Endodermal cell (in vitro differentiated cells): ENCODE data around the gene SCIN. TPM values are rescaled to one million over a fixed set of nuclear protein-coding genes. Genes with fewer than 3 reads are reported as not detected.

ENCODE experiments used
- DNase-seq: peaks from one replicate; pipeline ENCODE4 v3.0.0-alpha.2; 2017
- H3K27ac ChIP-seq: 2 replicates; pipeline ENCODE4 v1.5.1; 2013; ENCODE audit warnings: mild to moderate bottlenecking, low read depth, low read length, moderate library complexity
- H3K27me3 ChIP-seq: 2 replicates; pipeline ENCODE4 v1.6.1; 2013; ENCODE audit warnings: mild to moderate bottlenecking, low read length, moderate library complexity; ENCODE audit not compliant: insufficient read depth, control insufficient read depth, poor library complexity, severe bottlenecking
- H3K36me3 ChIP-seq: 2 replicates; pipeline ENCODE4 v1.7.0; 2013; ENCODE audit warnings: mild to moderate bottlenecking, low read length, moderate library complexity; ENCODE audit not compliant: control insufficient read depth, insufficient read depth
- H3K4me1 ChIP-seq: one replicate; pipeline ENCODE4 v1.7.0; 2013; ENCODE audit warnings: low read length; ENCODE audit not compliant: control insufficient read depth, insufficient read depth
- H3K4me3 ChIP-seq: 2 replicates; pipeline ENCODE4 v1.5.1; 2013; ENCODE audit warnings: mild to moderate bottlenecking, low read length, moderate library complexity
- H3K9ac ChIP-seq: 2 replicates; pipeline ENCODE4 v1.6.1; 2013; ENCODE audit warnings: mild to moderate bottlenecking, low read length, moderate library complexity; ENCODE audit not compliant: poor library complexity, severe bottlenecking; ENCODE audit errors: extremely low read depth
- H3K9me3 ChIP-seq: 2 replicates; pipeline ENCODE4 v1.6.1; 2013; ENCODE audit warnings: mild to moderate bottlenecking, low read length, moderate library complexity; ENCODE audit not compliant: control insufficient read depth
- H3K27ac Mint-ChIP-seq: 2 replicates; pipeline ENCODE4 v1.8.0; 2020; ENCODE audit warnings: mixed read lengths
- H3K27me3 Mint-ChIP-seq: 2 replicates; pipeline ENCODE4 v1.8.0; 2021; ENCODE audit warnings: mild to moderate bottlenecking, mixed read lengths; ENCODE audit not compliant: insufficient read depth
- H3K36me3 Mint-ChIP-seq: 2 replicates; pipeline ENCODE4 v1.8.0; 2020; ENCODE audit warnings: low read depth, mixed read lengths
- H3K4me1 Mint-ChIP-seq: 2 replicates; pipeline ENCODE4 v1.8.0; 2020; ENCODE audit warnings: mixed read lengths
- H3K4me3 Mint-ChIP-seq: 2 replicates; pipeline ENCODE4 v1.8.0; 2020; ENCODE audit warnings: mild to moderate bottlenecking, moderate library complexity, mixed read lengths
- H3K9me3 Mint-ChIP-seq: 2 replicates; pipeline ENCODE4 v1.8.0; 2020; ENCODE audit warnings: mild to moderate bottlenecking, mixed read lengths
- WGBS, 2 experiments: methylation state at CpG; one replicate each; pipeline versions ENCODE4 v1.1.5 to v1.1.7; 2013; ENCODE audit warnings: missing lambda C conversion rate in 2 of 2, mixed read lengths in 1 of 2; ENCODE audit not compliant: insufficient coverage in 1 of 2, insufficient read length in 1 of 2; 5-methylcytosine and 5-hydroxymethylcytosine counted together
- total RNA-seq, 2 donors: library from RNA; stranded (reverse); fragmentation: NEBNext Ultra II Directional in 1 of 2; extraction: Animal tissue kit (Norgen Biotek cat#: 25700) in 1 of 2; gene quantifications; 2 replicates in 1 of 2; 3 replicates in 1 of 2; pipeline ENCODE4 v1.2.1, GENCODE V29; 2021
- TF ChIP-seq, protein P1 (sequence below): fragments of 200-600 bp; sonication (generic); conservative IDR thresholded peaks from 2 replicates; pipeline ENCODE4 v1.5.0; 2021; ENCODE audit warnings: antibody characterized with exemption, mild to moderate bottlenecking

Gene SCIN
- total RNA-seq, 2 donors from 2014 or later = 0.15 TPM; not detected in 1

DNA sequence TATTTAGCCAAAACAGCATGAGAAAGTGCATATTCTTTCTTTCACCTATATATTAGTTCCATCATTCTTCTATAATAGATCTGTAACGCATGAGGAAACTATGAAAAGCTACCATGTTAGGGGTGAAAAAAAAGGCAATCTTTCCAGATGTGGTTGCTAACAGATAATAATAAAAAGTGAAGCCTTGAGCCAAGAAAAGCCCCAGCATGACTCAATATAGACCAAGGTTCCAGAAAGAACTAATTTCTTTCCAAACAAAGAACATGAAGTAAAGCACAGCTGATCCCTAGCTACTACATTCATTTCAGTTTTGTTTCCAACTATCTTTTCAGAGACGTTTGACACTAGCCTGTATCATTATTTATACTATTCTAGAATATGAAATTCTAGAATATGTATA, 133.4 kb downstream of the SCIN start:
- H3K4me3 Mint-ChIP-seq = no peak overlapping the region
- 100% methylated on average over 1 of the region's 2 CpGs for WGBS, 2 experiments

DNA sequence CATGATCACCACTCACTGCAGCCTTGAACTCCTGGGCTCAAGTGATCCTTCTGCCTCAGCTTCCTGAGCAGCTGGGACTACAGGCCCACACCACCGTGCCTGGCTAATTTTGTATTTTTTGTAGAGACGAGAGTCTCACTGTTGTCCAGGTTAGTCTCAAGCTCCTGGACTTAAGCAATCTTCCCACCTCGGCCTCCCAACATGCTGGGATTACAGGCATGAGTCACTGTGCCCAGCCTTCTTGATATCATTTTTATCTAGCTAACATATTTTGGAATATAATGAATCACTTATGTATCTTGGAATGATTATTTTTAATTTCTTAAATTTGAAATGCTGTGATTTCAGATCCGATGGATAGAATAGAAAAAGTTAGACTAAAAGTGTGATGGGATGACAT, 135.4 kb downstream of the SCIN start:
- Histone ChIP-seq H3K36me3 (no peaks in the 10 kb centered on the region), H3K9ac (no peak overlapping the region), H3K4me3 (no peak overlapping the region), H3K4me1 (no peaks in the 10 kb centered on the region), H3K27ac (no peak overlapping the region), H3K9me3 (peaks cover 6% of the 10 kb centered on the region), H3K27me3 (no peaks in the 10 kb centered on the region)
- no peak overlapping the region for H3K27ac Mint-ChIP-seq
- H3K4me1 Mint-ChIP-seq = no peaks in the 10 kb centered on the region
- no peak overlapping the region for H3K4me3 Mint-ChIP-seq
- TF ChIP-seq, protein P1, sequence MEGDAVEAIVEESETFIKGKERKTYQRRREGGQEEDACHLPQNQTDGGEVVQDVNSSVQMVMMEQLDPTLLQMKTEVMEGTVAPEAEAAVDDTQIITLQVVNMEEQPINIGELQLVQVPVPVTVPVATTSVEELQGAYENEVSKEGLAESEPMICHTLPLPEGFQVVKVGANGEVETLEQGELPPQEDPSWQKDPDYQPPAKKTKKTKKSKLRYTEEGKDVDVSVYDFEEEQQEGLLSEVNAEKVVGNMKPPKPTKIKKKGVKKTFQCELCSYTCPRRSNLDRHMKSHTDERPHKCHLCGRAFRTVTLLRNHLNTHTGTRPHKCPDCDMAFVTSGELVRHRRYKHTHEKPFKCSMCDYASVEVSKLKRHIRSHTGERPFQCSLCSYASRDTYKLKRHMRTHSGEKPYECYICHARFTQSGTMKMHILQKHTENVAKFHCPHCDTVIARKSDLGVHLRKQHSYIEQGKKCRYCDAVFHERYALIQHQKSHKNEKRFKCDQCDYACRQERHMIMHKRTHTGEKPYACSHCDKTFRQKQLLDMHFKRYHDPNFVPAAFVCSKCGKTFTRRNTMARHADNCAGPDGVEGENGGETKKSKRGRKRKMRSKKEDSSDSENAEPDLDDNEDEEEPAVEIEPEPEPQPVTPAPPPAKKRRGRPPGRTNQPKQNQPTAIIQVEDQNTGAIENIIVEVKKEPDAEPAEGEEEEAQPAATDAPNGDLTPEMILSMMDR = no peak
- H3K36me3 Mint-ChIP-seq = no peaks in the 10 kb centered on the region
- no peaks in the 10 kb centered on the region for H3K27me3 Mint-ChIP-seq
- peaks cover 18% of the 10 kb centered on the region for H3K9me3 Mint-ChIP-seq
- DNase-seq = no peak
- 92 to 94% methylated on average over 4 of the region's 4 CpGs for WGBS, 2 experiments

More for the DNA sequence above, 133.4 kb downstream of the SCIN start:
- Mint-ChIP-seq H3K9me3 (peaks cover 22% of the 10 kb centered on the region), H3K27me3 (no peaks in the 10 kb centered on the region), H3K36me3 (peaks cover 10% of the 10 kb centered on the region), H3K27ac (no peak overlapping the region), H3K4me1 (no peaks in the 10 kb centered on the region)
- DNase-seq = no peak
- H3K27ac ChIP-seq = no peak overlapping the region
- H3K9me3 ChIP-seq = peaks cover 6% of the 10 kb centered on the region
- H3K27me3 ChIP-seq = no peaks in the 10 kb centered on the region
- no peaks in the 10 kb centered on the region for H3K36me3 ChIP-seq
- H3K4me3 ChIP-seq = no peak overlapping the region
- TF ChIP-seq, protein P1 = no peak
- H3K4me1 ChIP-seq = no peaks in the 10 kb centered on the region
- H3K9ac ChIP-seq = no peak overlapping the region

DNA sequence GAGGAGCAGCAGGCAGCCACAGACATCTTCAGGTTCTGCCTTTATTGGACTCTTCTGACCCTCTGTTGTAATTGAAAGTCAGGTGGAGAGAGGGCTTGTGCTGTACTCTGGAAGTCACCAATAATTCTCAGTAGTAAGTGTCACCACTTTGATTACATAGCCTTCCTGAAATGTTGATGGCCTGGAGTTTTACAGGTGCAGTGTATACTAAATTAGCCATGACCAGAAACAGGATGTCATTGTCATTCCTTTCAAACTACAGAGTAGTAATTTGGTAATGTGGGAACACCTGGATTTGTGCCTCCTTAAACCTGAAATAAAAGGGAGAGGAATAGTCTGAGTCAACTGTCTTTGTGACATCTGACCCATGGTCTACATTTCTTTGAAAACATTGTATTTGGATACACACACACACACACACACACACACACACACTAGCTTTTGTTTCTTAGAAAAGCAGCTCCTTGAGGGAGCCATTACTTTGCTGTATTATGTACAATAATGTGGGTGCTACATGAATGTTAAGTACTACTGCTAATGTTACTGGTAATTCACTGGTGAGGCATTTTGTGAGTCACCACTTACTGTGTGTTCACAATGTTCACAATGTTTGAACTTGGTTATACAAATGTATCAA, 136.5 kb downstream of the SCIN start:
- H3K9me3 Mint-ChIP-seq = peaks cover 10% of the 10 kb centered on the region
- Histone ChIP-seq H3K36me3 (no peaks in the 10 kb centered on the region), H3K27me3 (no peaks in the 10 kb centered on the region), H3K9ac (no peak overlapping the region), H3K9me3 (no peaks in the 10 kb centered on the region), H3K4me1 (no peaks in the 10 kb centered on the region), H3K27ac (no peak overlapping the region), H3K4me3 (no peak overlapping the region)
- TF ChIP-seq, protein P1 = no peak
- no peak overlapping the region for H3K27ac Mint-ChIP-seq
- H3K4me3 Mint-ChIP-seq = no peak overlapping the region
- DNase-seq = no peak
- no peaks in the 10 kb centered on the region for H3K4me1 Mint-ChIP-seq
- H3K36me3 Mint-ChIP-seq = no peaks in the 10 kb centered on the region
- H3K27me3 Mint-ChIP-seq = no peaks in the 10 kb centered on the region
